NT2/D1 (cell line): Measurements from ENCODE around the gene EGFLAM.

Experiments used
- SUZ12 ChIP-seq: IDR thresholded peaks from 2 replicates; pipeline ENCODE4 v1.6.1; 2011; ENCODE audit not compliant: insufficient read length, insufficient read depth; ENCODE audit errors: extremely low read depth
- YY1 ChIP-seq: IDR thresholded peaks from 2 replicates; pipeline ENCODE4 v1.6.1; 2011; ENCODE audit not compliant: insufficient read length, insufficient read depth
- ZNF274 ChIP-seq: IDR thresholded peaks from 2 replicates; pipeline ENCODE4 v1.6.1; 2011; ENCODE audit warnings: mild to moderate bottlenecking, low read depth, low read length

- TF ChIP-seq YY1, result no peak
- no peak for TF ChIP-seq SUZ12
- no peak for TF ChIP-seq ZNF274
Observed at GRCh38 chr5:38347040-38347763, 88.8 kb downstream of the EGFLAM start.
